ENCODE measurements around the gene RGS3.

Gene RGS3

GRCh38 chr9:113465599-113466140, 2.1 kb downstream of the RGS3 start:
- DNase-seq (ENCODE audit: low read depth), result no peak

- DNase-seq (ENCODE audit: low read depth), result no peak
These were observed 3.7 kb downstream of the RGS3 start for GRCh38 chr9:113467183-113467582.

- DNase-seq (ENCODE audit: low read depth), result no peak
These were observed 5.4 kb downstream of the RGS3 start for GRCh38 chr9:113468716-113469448.

- DNase-seq (ENCODE audit: low read depth), result no peak
These were observed 7.6 kb downstream of the RGS3 start for GRCh38 chr9:113471143-113471542.

- no peak for DNase-seq (ENCODE audit: low read depth)
These were observed 8.0 kb downstream of the RGS3 start for GRCh38 chr9:113471566-113471965.

- no peak for DNase-seq (ENCODE audit: low read depth)
These were observed 8.7 kb downstream of the RGS3 start for GRCh38 chr9:113472199-113472598.

GRCh38 chr9:113474360-113475028, 11.0 kb downstream of the RGS3 start:
- no peak for DNase-seq (ENCODE audit: low read depth)

GRCh38 chr9:113475031-113475430, 11.5 kb downstream of the RGS3 start:
- no peak for DNase-seq (ENCODE audit: low read depth)

- no peak for DNase-seq (ENCODE audit: low read depth)
These were observed 12.5 kb downstream of the RGS3 start for GRCh38 chr9:113475992-113476391.

- DNase-seq (ENCODE audit: low read depth), result no peak
These were observed 13.0 kb downstream of the RGS3 start for GRCh38 chr9:113476511-113476916.

GRCh38 chr9:113477058-113477457, 13.5 kb downstream of the RGS3 start:
- DNase-seq (ENCODE audit: low read depth), result no peak

GRCh38 chr9:113477661-113478060, 14.1 kb downstream of the RGS3 start:
- DNase-seq (ENCODE audit: low read depth), result no peak

- no peak for DNase-seq (ENCODE audit: low read depth)
These were observed 15.7 kb downstream of the RGS3 start for GRCh38 chr9:113479174-113479621.

GRCh38 chr9:113480612-113481011, 17.1 kb downstream of the RGS3 start:
- no peak for DNase-seq (ENCODE audit: low read depth)

- no peak for DNase-seq (ENCODE audit: low read depth)
These were observed 17.8 kb downstream of the RGS3 start for GRCh38 chr9:113481176-113481787.

- no peak for DNase-seq (ENCODE audit: low read depth)
These were observed 18.8 kb downstream of the RGS3 start for GRCh38 chr9:113482341-113482740.

- DNase-seq (ENCODE audit: low read depth), result no peak
These were observed 19.6 kb downstream of the RGS3 start for GRCh38 chr9:113482991-113483675.

GRCh38 chr9:113483676-113484257, 20.2 kb downstream of the RGS3 start:
- no peak for DNase-seq (ENCODE audit: low read depth)

- no peak for DNase-seq (ENCODE audit: low read depth)
These were observed 20.8 kb downstream of the RGS3 start for GRCh38 chr9:113484258-113484730.

GRCh38 chr9:113485761-113486115, 22.2 kb downstream of the RGS3 start:
- no peak for DNase-seq (ENCODE audit: low read depth)

GRCh38 chr9:113486327-113486726, 22.8 kb downstream of the RGS3 start:
- DNase-seq (ENCODE audit: low read depth), result no peak

- no peak for DNase-seq (ENCODE audit: low read depth)
These were observed 24.5 kb downstream of the RGS3 start for GRCh38 chr9:113488071-113488470.
